Natural killer cell treated with Interleukin-12 subunit alpha and Interleukin-12 subunit beta and Interleukin-15 and Interleukin-18, amount 100 ng/mL, for 72 hours (primary cell): ENCODE measurements around the gene FOXL3. TPM values are rescaled to one million over a fixed set of nuclear protein-coding genes. Genes with fewer than 3 reads are reported as not detected.

Experiments
- ATAC-seq, 2 donors: fragments of 150-1000 bp; cut with Tn5 transposase in 1 of 2; sonication (Bioruptor Pico), chemical (Tn5 transposase) in 1 of 2; 2 replicates each; pipeline ENCODE4 v1.10.0; 2021
- DNase-seq: peaks from one replicate; pipeline ENCODE4 v3.0.0; 2022; ENCODE audit warnings: low spot score
- H3K27ac Mint-ChIP-seq, 2 donors: 1 replicate in 1 of 2; 2 replicates in 1 of 2; pipeline ENCODE4 v1.8.0; 2022; ENCODE audit warnings: mixed read lengths in 2 of 2, mild to moderate bottlenecking in 1 of 2, moderate library complexity in 1 of 2
- H3K27me3 Mint-ChIP-seq, 2 donors: 1 replicate in 1 of 2; 2 replicates in 1 of 2; pipeline ENCODE4 v1.8.0; 2022; ENCODE audit warnings: mixed read lengths in 2 of 2
- H3K36me3 Mint-ChIP-seq: one replicate; pipeline ENCODE4 v1.8.0; 2022; ENCODE audit warnings: mixed read lengths
- H3K4me1 Mint-ChIP-seq, 2 donors: 1 replicate in 1 of 2; 2 replicates in 1 of 2; pipeline ENCODE4 v1.8.0; 2022; ENCODE audit warnings: low read depth in 2 of 2, mixed read lengths in 2 of 2, mild to moderate bottlenecking in 1 of 2
- H3K4me3 Mint-ChIP-seq: one replicate; pipeline ENCODE4 v1.8.0; 2022; ENCODE audit warnings: mixed read lengths
- H3K9me3 Mint-ChIP-seq: 2 replicates; pipeline ENCODE4 v1.8.0; 2022; ENCODE audit warnings: mixed read lengths
- total RNA-seq, 2 donors: library from RNA; stranded (reverse); gene quantifications; one replicate each; pipeline ENCODE4 v1.2.3, GENCODE V29; 2022

Gene FOXL3
- total RNA-seq, 2 donors from 2014 or later, result not detected

DNA sequence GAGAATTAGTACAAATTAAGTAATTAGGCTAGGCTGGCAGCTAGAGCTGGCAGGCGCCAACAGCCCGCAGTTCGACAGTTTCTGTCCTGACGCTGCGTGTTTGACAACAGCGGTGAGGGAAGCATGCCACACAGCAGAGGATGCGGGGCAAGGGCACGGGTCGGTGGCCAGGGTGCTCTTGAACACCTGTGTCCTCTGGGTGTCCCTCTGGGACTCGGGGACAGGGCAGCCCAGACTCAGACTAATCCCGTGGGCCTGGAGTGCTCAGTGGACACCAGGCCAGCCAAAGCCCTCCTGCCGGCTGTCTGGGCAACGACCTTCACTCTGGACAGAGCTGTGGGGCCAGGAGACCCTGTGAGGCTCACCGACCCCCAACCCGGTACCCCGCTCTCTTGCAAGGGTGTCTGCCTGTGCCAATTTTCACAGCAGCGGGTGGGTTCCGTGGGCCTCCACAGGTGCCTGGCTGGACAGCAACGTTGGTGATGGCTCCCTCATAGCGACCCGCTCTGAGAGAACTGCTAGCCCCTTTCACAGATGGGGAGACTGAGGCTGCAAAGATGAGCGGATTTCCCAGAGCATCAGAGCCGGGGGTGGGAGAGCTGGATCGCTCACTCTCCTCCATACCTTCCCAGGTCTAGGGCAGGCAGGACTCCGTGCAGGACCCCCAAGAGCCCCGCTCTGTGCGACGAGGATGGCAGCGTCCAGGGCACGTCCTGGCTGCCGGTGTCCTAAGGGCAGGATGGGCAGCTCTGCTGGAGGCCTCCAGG, 48.5 kb downstream of the FOXL3 start:
- Mint-ChIP-seq H3K4me1 (peaks cover 7 to 11% of the 10 kb centered on the region in 2 donors), H3K36me3 (no peaks in the 10 kb centered on the region), H3K27me3 (no peaks in the 10 kb centered on the region), H3K27ac (no peak overlapping the region), H3K4me3 (no peak overlapping the region), H3K9me3 (peaks cover 9% of the 10 kb centered on the region)
- DNase-seq (no peak), ATAC-seq (peak in 1 of 2 donors; percentile 29)

DNA sequence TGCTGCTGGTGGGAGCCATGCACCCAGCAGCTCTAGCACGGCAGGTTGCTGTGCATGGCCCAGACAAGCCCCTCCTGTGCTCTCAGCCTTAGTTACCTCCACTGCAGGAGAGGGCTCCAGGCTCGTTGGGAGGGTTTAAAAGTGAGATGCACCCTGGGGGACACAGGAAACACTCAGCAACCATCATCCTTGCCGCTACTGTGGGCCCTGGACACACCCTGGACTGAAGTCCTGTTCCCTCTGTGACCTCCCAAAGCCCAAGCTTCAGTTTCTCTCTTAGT, 49.0 kb downstream of the FOXL3 start:
- Mint-ChIP-seq H3K27ac (no peak overlapping the region), H3K4me3 (no peak overlapping the region), H3K4me1 (peaks cover 7 to 11% of the 10 kb centered on the region in 2 donors), H3K27me3 (no peaks in the 10 kb centered on the region), H3K36me3 (no peaks in the 10 kb centered on the region), H3K9me3 (peaks cover 9% of the 10 kb centered on the region)
- DNase-seq, result no peak
- no peak for ATAC-seq

DNA sequence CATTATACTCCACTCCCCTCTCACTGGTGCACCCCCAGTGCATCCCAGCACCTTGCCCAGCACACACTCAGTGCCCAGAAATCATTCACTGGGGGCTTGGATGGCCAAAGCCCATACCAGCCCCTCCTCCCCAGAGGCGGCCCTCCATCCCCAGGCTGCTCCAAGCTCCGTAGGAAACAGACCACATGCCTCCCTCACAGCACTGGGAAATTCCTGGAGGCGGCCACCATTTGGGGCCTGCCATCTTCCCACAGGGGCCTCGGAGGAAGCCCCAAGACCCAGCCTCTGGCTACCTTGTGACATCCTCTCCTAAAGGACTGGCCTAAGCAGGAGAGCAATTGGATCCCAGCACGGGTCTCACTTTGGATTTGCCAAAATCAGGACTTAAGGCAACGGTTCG, 49.7 kb downstream of the FOXL3 start:
- no peak for ATAC-seq
- Mint-ChIP-seq H3K27me3 (no peaks in the 10 kb centered on the region), H3K4me3 (no peak overlapping the region), H3K36me3 (no peaks in the 10 kb centered on the region), H3K27ac (no peak overlapping the region), H3K9me3 (peaks cover 5% of the 10 kb centered on the region), H3K4me1 (peaks cover 4 to 5% of the 10 kb centered on the region in 2 donors)
- DNase-seq, result no peak

DNA sequence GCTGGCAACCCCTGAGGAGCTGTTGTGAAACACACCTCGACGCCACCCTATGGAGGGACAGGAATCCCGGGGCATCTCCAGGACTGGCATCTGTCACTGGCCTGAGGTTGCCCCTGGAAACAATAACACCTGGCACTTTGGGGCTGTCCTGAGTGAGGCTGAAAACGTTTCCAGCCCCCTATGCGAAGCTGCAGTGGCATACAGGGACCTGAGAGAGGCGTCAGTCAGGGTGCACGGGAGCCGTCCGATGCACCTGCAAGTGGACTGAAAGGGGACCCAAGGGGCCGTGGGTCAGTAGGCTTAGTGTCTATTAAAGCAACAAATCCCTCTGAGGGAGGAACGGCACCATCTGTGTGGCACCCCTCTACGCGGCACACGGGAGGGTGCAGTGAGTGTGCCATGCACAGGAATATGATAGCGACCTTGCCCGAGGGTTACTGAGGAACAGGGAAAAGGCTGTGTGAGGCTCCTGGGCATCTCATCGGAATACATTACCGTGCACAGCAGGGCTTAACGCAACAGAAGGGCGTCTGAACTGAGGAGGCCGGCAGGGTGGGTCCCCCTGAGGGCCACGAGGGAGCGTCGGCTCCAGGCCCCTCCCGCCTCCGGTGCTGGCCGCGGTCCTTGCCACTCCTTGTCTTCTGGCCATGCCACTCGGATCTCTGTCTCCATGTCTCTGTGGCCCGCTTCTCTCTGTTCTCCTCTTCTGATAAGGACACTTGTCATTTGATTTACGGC, 50.4 kb downstream of the FOXL3 start:
- no peak for ATAC-seq
- Mint-ChIP-seq H3K9me3 (no peaks in the 10 kb centered on the region), H3K27ac (no peak overlapping the region), H3K4me3 (no peak overlapping the region), H3K36me3 (no peaks in the 10 kb centered on the region), H3K27me3 (no peaks in the 10 kb centered on the region), H3K4me1 (no peaks in the 10 kb centered on the region)
- DNase-seq, result no peak

Other genes with a start within 250 kb of the FOXL3 start
- under 1 TPM; 0.62 to 0.98 TPM for gene FAM20C, start 97.6 kb upstream of the FOXL3 start, total RNA-seq
- gene PDGFA, start 229.7 kb downstream of the FOXL3 start, total RNA-seq, result 1 to 10 TPM; 1.3 to 5.0 TPM